COLO668 (cell line): ENCODE data around the gene MOV10L1.
A peak's percentile ranks its signal among the peaks of the same experiment; 100 is the strongest.
"Not testable (repeated sequence)": the region's sequence is repeated elsewhere in the genome, so short reads cannot be mapped to it uniquely, and the experiment has no call there.

ENCODE experiments used
- DNase-seq: peaks from one replicate; lab custom pipeline; 2025; ENCODE audit not compliant: unreplicated experiment; lab: John Stamatoyannopoulos, UW

MOV10L1 gene

GRCh38 chr22:50199829-50200460 is 110.1 kb downstream of the MOV10L1 start:
- DNase-seq: peak; percentile 42

GRCh38 chr22:50200461-50201190 is 110.8 kb downstream of the MOV10L1 start, which contains the start of gene SELENOO:
Gene SELENOO (plus strand): TSS chr22:50201011. CDS start chr22:50201037, 26 bp downstream.
- peak; percentile 95 for DNase-seq

- peak; percentile 62 for DNase-seq
Measured at GRCh38 chr22:50201191-50202129, 111.7 kb downstream of the MOV10L1 start.

GRCh38 chr22:50202130-50202666 is 112.4 kb downstream of the MOV10L1 start:
- no peak for DNase-seq

- DNase-seq: no peak
Measured at GRCh38 chr22:50203288-50203687, 113.5 kb downstream of the MOV10L1 start.

GRCh38 chr22:50204571-50204970 is 114.8 kb downstream of the MOV10L1 start:
- DNase-seq: no peak

- DNase-seq: not testable (repeated sequence)
Measured at GRCh38 chr22:50204998-50205397, 115.2 kb downstream of the MOV10L1 start.

- no peak for DNase-seq
Measured at GRCh38 chr22:50205781-50206569, 116.2 kb downstream of the MOV10L1 start.

GRCh38 chr22:50206599-50206998 is 116.8 kb downstream of the MOV10L1 start:
- DNase-seq: peak; percentile 21

GRCh38 chr22:50207383-50208140 is 117.8 kb downstream of the MOV10L1 start:
- DNase-seq: no peak

- no peak for DNase-seq
Measured at GRCh38 chr22:50208430-50208938, 118.7 kb downstream of the MOV10L1 start.

GRCh38 chr22:50208939-50209892 is 119.4 kb downstream of the MOV10L1 start:
- DNase-seq: no peak

GRCh38 chr22:50209893-50210292 is 120.1 kb downstream of the MOV10L1 start:
- DNase-seq: peak; percentile 59

- no peak for DNase-seq
Measured at GRCh38 chr22:50210378-50211139, 120.8 kb downstream of the MOV10L1 start.

GRCh38 chr22:50211147-50211546 is 121.3 kb downstream of the MOV10L1 start:
- no peak for DNase-seq
